Epithelial cell of proximal tubule (primary cell): ENCODE results near the gene ZCCHC7. TPM values are rescaled to one million over a fixed set of nuclear protein-coding genes. Genes with fewer than 3 reads are reported as not detected.

Experiments
- DNase-seq: peaks from one replicate; pipeline ENCODE4 v3.0.0-alpha.2; 2011; ENCODE audit warnings: low read depth
- H3K4me3 ChIP-seq: 2 replicates; pipeline ENCODE4 v1.5.1; 2011; ENCODE audit warnings: low read depth, mild to moderate bottlenecking, low read length
- total RNA-seq: library from RNA; depleted of rRNA; stranded (reverse); fragments of >200 nt; gene quantifications from 2 replicates; pipeline ENCODE4 v1.2.3, GENCODE V29; 2015
- TF ChIP-seq, protein P1 (sequence below): conservative IDR thresholded peaks from 2 replicates; pipeline ENCODE4 v1.5.1; 2012; ENCODE audit warnings: low read depth, mild to moderate bottlenecking, low read length

Gene ZCCHC7
- total RNA-seq, 1 donor from 2014 or later, result 13.3 TPM

GRCh38 chr9:37372839-37373238 is 252.5 kb downstream of the ZCCHC7 start:
- H3K4me3 ChIP-seq, result no peak overlapping the region
- DNase-seq, result no peak
- TF ChIP-seq, protein P1, sequence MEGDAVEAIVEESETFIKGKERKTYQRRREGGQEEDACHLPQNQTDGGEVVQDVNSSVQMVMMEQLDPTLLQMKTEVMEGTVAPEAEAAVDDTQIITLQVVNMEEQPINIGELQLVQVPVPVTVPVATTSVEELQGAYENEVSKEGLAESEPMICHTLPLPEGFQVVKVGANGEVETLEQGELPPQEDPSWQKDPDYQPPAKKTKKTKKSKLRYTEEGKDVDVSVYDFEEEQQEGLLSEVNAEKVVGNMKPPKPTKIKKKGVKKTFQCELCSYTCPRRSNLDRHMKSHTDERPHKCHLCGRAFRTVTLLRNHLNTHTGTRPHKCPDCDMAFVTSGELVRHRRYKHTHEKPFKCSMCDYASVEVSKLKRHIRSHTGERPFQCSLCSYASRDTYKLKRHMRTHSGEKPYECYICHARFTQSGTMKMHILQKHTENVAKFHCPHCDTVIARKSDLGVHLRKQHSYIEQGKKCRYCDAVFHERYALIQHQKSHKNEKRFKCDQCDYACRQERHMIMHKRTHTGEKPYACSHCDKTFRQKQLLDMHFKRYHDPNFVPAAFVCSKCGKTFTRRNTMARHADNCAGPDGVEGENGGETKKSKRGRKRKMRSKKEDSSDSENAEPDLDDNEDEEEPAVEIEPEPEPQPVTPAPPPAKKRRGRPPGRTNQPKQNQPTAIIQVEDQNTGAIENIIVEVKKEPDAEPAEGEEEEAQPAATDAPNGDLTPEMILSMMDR, result no peak

DNA sequence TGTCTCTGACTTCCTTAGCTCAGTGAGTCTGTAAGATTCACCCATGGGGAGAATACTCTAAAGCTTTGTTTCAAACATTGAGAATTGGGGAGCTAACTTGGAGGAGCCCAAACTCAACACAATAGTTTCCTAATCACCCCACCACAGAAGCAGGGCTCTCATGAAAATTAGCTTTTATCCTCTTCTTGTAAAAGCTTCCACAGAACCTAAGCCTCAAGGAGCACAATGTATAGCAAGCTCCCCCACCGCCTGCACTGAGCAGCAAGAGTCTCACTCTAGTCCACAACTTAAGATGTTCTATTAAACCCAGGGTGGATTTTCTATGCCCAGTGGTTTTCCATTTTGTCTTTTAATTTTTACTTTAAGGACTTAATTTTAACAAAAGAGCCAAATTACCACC is 253.2 kb downstream of the ZCCHC7 start:
- TF ChIP-seq, protein P1, result no peak
- no peak overlapping the region for H3K4me3 ChIP-seq
- no peak for DNase-seq

DNA sequence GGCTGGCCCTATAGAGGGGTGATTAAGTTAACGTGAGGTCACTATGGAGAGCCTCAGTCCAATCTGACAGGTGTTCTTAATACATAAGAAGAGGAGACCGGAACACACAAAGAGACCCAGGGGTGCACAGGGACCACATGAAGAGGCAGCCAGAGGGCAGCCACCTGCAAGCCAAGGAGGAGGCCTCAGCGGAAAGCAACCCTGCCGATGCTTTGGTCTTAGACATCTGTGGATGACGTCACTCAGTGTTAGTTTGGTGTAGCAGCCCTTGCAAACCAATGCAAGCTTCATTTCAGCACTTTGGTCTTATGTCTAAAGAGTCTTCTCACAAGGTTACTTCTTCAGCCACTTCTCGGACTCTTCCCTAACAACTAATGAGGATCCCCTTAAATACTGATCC is 254.5 kb downstream of the ZCCHC7 start:
- no peak overlapping the region for H3K4me3 ChIP-seq
- no peak for DNase-seq

GRCh38 chr9:37377688-37378612 is 257.6 kb downstream of the ZCCHC7 start:
- TF ChIP-seq, protein P1, result no peak
- no peak for DNase-seq
- no peak overlapping the region for H3K4me3 ChIP-seq

More for the DNA sequence above, 254.5 kb downstream of the ZCCHC7 start:
- TF ChIP-seq, protein P1, result no peak

- TF ChIP-seq, protein P1, result no peak
- no peak overlapping the region for H3K4me3 ChIP-seq
- no peak for DNase-seq
Measured at GRCh38 chr9:37378613-37379004, 258.2 kb downstream of the ZCCHC7 start.

DNA sequence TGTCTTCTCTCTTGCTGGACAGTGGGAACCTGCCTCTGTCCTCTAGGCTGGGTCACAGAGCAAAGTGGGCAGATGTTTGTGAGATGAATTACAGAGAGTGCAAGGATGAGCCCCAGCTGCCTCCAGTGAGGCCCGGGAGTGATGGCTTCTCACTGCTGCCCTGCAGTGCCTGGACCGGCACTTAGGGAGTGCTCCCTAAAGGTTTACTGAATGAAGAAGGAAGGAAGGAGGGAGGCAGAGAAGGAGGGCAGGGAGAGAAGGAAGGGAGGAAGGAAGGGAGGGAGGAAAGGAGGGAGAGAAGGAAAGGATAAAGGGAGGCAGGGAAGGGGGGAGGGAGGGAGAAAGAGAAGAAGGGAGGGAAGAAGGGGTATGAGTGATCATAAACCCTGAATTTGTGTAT is 259.5 kb downstream of the ZCCHC7 start:
- TF ChIP-seq, protein P1, result no peak
- no peak for DNase-seq
- no peak overlapping the region for H3K4me3 ChIP-seq

DNA sequence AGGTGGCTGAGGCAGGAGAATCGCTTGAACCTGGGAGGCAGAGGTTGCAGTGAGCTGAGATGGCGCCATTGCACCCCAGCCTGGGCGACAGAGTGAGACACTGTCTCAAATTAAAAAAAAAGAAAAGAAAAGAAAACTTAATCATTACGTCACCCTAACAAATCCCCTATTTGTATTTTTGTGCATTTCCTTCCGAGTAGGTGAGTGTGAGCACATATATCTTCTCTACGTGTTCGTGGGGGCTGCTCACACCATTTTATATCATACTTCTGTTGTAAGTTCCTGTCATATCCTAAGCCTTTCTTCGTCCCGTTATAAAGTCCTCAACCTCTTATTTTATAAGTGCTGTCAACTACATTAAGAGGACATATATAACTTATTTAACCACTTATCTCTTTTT is 260.2 kb downstream of the ZCCHC7 start:
- H3K4me3 ChIP-seq, result no peak overlapping the region
- TF ChIP-seq, protein P1, result no peak
- DNase-seq, result no peak
